T47D (cell line): ENCODE data around the gene SOBP.

ENCODE experiments used
- DNase-seq, 2 experiments: peaks; one replicate each; pipeline versions ENCODE4 v3.0.0 to v3.0.0-alpha.2; 2011 to 2012; ENCODE audit warnings: low read depth in 1 of 2, low spot score in 1 of 2
- JUND ChIP-seq: IDR thresholded peaks from 2 replicates; pipeline ENCODE4 v1.6.1; 2012; ENCODE audit warnings: low read depth
- in situ Hi-C: cut with HindIII; loops from 2 replicates; pipeline ENCODE4 v1.10.0; 2016; ENCODE audit warnings: low sequenced_read_pairs, low pct_unique_long_range_greater_than_20kb

The SOBP gene

GRCh38 chr6:107574856-107575255 is 84.9 kb downstream of the SOBP start:
- no peak for TF ChIP-seq JUND
- in situ Hi-C loops, result no loop called here
- no peak for DNase-seq

GRCh38 chr6:107576852-107577251 is 86.9 kb downstream of the SOBP start:
- in situ Hi-C loops, result no loop called here
- DNase-seq, result no peak
- TF ChIP-seq JUND, result no peak

- no peak for DNase-seq
- TF ChIP-seq JUND, result no peak
- in situ Hi-C loops, result no loop called here
Observed at GRCh38 chr6:107578642-107579341, 88.9 kb downstream of the SOBP start.

- no peak for DNase-seq
- in situ Hi-C loops, result no loop called here
- TF ChIP-seq JUND, result no peak
Observed at GRCh38 chr6:107579456-107580056, 89.6 kb downstream of the SOBP start.

DNA sequence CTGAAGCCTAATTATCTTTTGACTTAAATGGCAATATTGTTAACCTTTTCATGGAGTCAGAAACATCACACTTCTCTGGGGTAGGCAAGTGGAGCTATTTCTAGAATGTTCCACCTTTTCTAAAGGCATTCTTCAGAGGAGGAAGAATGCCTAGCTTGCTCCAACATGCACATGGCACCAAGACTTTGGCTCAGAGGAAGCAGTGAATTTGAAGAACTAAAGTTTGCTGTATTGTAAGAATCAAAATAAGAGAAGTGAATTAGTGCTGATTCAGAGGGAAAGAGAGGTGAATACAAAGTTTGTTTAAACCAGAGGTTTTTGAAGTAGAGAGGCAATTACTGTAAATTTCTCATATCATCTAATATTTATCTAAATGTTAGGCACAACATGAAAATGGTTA is 92.2 kb downstream of the SOBP start:
- in situ Hi-C loops, result no loop called here
- TF ChIP-seq JUND, result no peak
- no peak for DNase-seq

DNA sequence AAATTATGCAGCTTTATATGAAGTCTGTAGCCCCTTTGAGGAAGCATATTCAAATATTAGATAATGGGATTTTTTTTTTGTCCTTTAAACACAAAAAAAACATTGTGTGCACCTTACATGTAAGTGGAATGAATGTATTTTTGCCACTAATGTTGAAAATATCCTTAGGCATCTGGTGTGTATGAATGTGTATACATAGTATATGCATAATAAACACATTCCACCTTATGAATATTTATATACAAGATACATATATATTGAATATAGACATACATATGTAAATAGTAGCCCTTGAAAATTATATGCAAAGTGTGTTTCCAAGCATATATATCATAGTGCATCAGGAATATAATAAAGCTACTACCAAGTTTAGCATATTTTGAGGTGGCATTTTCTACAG is 94.8 kb downstream of the SOBP start:
- in situ Hi-C loops, result no loop called here
- TF ChIP-seq JUND, result no peak
- DNase-seq, result no peak

- in situ Hi-C loops, result no loop called here
- DNase-seq, result no peak
- TF ChIP-seq JUND, result no peak
Observed at GRCh38 chr6:107585815-107586435, 96.0 kb downstream of the SOBP start.

GRCh38 chr6:107587451-107587850 is 97.5 kb downstream of the SOBP start:
- in situ Hi-C loops, result no loop called here
- TF ChIP-seq JUND, result no peak

GRCh38 chr6:107589199-107589598 is 99.3 kb downstream of the SOBP start:
- TF ChIP-seq JUND, result no peak
- no peak for DNase-seq
- in situ Hi-C loops, result no loop called here

More at GRCh38 chr6:107587451-107587850, 97.5 kb downstream of the SOBP start:
- DNase-seq, result no peak

DNA sequence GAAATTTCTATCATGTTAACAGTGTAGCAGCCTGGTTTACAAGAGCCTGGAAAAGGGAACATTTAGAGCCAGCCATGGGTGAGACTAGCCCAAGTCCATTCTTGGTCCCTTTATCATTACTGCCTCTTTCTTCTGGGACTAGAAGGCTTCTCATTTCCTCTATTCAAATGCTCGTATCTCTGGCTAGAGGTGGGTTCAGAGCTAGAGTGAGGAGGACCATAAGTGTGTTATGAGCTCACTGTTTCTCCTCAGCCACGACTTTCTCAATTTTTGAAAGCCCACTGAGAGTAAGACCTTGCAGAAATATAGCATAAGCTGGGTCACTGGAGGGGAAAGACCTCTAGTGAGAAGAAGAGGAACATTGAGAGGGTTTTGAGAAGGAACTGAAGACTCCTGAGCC is 100.0 kb downstream of the SOBP start:
- in situ Hi-C loops, result no loop called here
- no peak for DNase-seq
- no peak for TF ChIP-seq JUND

DNA sequence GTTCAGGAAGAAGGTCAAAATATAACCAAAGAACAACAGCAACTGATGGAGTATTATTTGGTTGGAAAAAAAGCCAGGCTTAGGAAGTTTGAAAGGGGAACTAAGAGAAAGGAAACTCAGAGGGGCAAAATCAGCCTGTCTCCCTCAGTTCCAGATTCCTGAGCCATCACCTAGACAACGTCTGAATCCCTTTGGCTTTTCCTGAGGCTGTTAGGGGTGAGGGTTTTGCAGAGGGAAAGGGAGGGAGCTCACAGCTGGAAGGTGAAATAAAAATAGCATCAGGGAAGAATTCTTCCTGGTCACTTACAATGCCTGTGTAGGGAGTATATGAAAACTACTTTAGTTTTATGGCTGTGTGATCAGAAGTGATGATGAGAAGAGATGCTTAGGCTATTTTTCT is 100.5 kb downstream of the SOBP start:
- DNase-seq, result no peak
- in situ Hi-C loops, result no loop called here
- no peak for TF ChIP-seq JUND

DNA sequence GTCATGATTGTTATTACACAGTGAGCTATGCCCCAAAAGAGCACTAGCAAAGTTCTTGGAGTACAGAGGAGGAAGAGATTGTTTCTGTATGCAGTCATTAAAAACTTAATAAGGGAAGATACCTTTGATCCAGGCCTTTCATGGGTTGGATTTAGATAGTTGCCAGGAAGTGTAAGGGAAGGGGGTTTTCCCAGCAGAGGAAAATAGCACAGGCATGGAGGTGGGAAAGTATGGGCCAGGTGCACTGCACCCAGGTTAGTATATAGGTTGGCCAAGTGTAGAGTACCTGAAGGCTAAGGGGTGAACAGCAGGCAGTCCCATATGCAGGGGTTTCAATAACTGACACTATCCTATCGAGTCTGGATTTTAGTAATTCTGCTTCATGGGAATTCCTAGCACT is 101.4 kb downstream of the SOBP start:
- no peak for TF ChIP-seq JUND
- in situ Hi-C loops, result no loop called here
- no peak for DNase-seq

DNA sequence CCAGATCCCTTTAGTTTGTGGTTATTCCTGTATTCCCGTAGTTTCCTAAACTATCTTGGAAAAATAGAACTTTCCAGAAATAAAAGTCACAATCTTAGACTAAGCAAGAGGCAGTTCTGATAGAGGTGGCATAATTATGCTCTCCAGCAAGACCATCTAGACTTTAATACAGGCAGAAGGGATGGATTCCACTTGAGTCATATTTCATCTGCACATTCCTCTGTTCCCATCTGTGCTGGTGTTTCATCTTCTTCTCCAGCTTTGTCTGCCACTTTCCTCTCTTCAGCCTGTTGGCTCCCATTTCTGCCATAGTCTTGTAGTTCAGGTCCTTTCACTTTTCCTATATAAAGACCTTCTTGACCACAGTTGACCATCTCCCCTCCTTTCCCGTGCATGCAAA is 102.9 kb downstream of the SOBP start:
- no peak for DNase-seq
- no peak for TF ChIP-seq JUND
- in situ Hi-C loops, result no loop called here
